Caco-2 (cell line): ENCODE data around the gene ATP1A4. TPM values are rescaled to one million over a fixed set of nuclear protein-coding genes. Genes with fewer than 3 reads are reported as not detected.

ENCODE experiments used
- BruUV-seq: library from RNA; stranded (reverse); fragments of 400-500 nt; replicated peaks from 2 replicates; lab custom pipeline; 2021; lab: Mats Ljungman, UMichigan
- CTCF ChIA-PET: fragments of 300-600 bp; sonication (Branson Sonifier 250); formaldehyde crosslinking; loops from one replicate; lab custom pipeline; 2022; ENCODE audit warnings: antibody characterized with exemption; lab: Charles Lee
- POLR2A ChIA-PET: fragments of 300-600 bp; sonication (Branson Sonifier 250); formaldehyde crosslinking; loops from one replicate; lab custom pipeline; 2022; ENCODE audit warnings: antibody characterized with exemption; lab: Charles Lee
- DNase-seq, 2 experiments: peaks; one replicate each; pipeline versions ENCODE4 v3.0.0 to v3.0.0-alpha.2; 2020 to 2022
- H3K27me3 ChIP-seq: replicated peaks from 2 replicates; pipeline ENCODE4 v1.6.0; 2011; ENCODE audit warnings: low read length; ENCODE audit not compliant: control insufficient read depth, insufficient read depth
- H3K36me3 ChIP-seq: 2 replicates; pipeline ENCODE4 v1.5.1; 2011; ENCODE audit warnings: low read length; ENCODE audit not compliant: control insufficient read depth, insufficient read depth
- H3K4me1 ChIP-seq: fragments of 250-450 bp; sonication (Bioruptor Pico); 2 replicates; pipeline ENCODE4 v1.5.1; 2020; ENCODE audit warnings: mild to moderate bottlenecking
- H3K4me3 ChIP-seq: 2 replicates; pipeline ENCODE4 v1.5.1; 2011; ENCODE audit warnings: low read depth, mild to moderate bottlenecking, control low read depth, low read length
- H3K9me3 ChIP-seq: fragments of 250-450 bp; sonication (Bioruptor Pico); 2 replicates; pipeline ENCODE4 v1.5.1; 2020; ENCODE audit warnings: mild to moderate bottlenecking, moderate library complexity
- H3K27ac Mint-ChIP-seq: one replicate; pipeline ENCODE4 v1.8.0; 2022; ENCODE audit warnings: mixed read lengths; ENCODE audit not compliant: unreplicated experiment
- H3K27me3 Mint-ChIP-seq: one replicate; pipeline ENCODE4 v1.8.0; 2022; ENCODE audit warnings: mixed read lengths; ENCODE audit not compliant: insufficient read depth, unreplicated experiment
- H3K36me3 Mint-ChIP-seq: one replicate; pipeline ENCODE4 v1.8.0; 2022; ENCODE audit warnings: mild to moderate bottlenecking, mixed read lengths; ENCODE audit not compliant: insufficient read depth, unreplicated experiment
- H3K4me1 Mint-ChIP-seq: one replicate; pipeline ENCODE4 v1.8.0; 2022; ENCODE audit warnings: low read depth, mixed read lengths; ENCODE audit not compliant: unreplicated experiment
- H3K4me3 Mint-ChIP-seq: one replicate; pipeline ENCODE4 v1.8.0; 2022; ENCODE audit warnings: mild to moderate bottlenecking, moderate library complexity, mixed read lengths; ENCODE audit not compliant: unreplicated experiment
- H3K9me3 Mint-ChIP-seq: one replicate; pipeline ENCODE4 v1.8.0; 2022; ENCODE audit warnings: mixed read lengths; ENCODE audit not compliant: unreplicated experiment
- CTCF ChIP-seq, 2 experiments: fragments of 200-600 bp in 1 of 2; IDR thresholded peaks; 1 replicate in 1 of 2; 2 replicates in 1 of 2; pipeline versions ENCODE4 v1.5.1 to v1.8.0; 2011 to 2022; ENCODE audit warnings: antibody characterized with exemption in 1 of 2, control low read depth in 1 of 2, inconsistent platforms in 1 of 2, low read depth in 1 of 2, low read length in 1 of 2, mild to moderate bottlenecking in 1 of 2, moderate library complexity in 1 of 2; ENCODE audit not compliant: insufficient read depth in 1 of 2, severe bottlenecking in 1 of 2, unreplicated experiment in 1 of 2
- intact Hi-C: fragments of 100-400 bp; cut with micrococcal nuclease; formaldehyde crosslinking; loops from one replicate; pipeline ENCODE4 v1.10.0; 2022; ENCODE audit not compliant: unreplicated experiment
- total RNA-seq: library from RNA; stranded (reverse); gene quantifications from 2 replicates; pipeline ENCODE4 v1.2.3, GENCODE V29; 2022

The ATP1A4 gene
- total RNA-seq, 1 experiment from 2014 or later, result not detected

GRCh38 chr1:160217481-160218051 is 66.2 kb downstream of the ATP1A4 start:
- H3K27ac Mint-ChIP-seq, result peak overlapping the region; percentile 15

GRCh38 chr1:160219062-160219929 is 67.9 kb downstream of the ATP1A4 start:
- no peaks in the 10 kb centered on the region for H3K9me3 Mint-ChIP-seq
- Histone ChIP-seq H3K36me3 (peaks cover 2% of the 10 kb centered on the region), H3K4me3 (no peak overlapping the region), H3K27me3 (no peaks in the 10 kb centered on the region), H3K4me1 (0 out of 2 replicates have a peak, but pooled peaks cover 6% of the 10 kb centered on the region), H3K9me3 (no peaks in the 10 kb centered on the region)
- intact Hi-C loops, result loop anchor here (1.0 kb wide), 2 partner anchors 26 to 118 kb away; no protein-coding TSS in a partner anchor
- no peak overlapping the region for H3K27ac Mint-ChIP-seq
- POLR2A ChIA-PET, result interaction anchor here (1.1 to 1.3 kb wide), 2 partner anchors 33 to 119 kb away, joined by 6 to 7 read pairs; no protein-coding TSS in a partner anchor
- CTCF ChIA-PET, result interaction anchor here (0.6 to 4.9 kb wide), 19 partner anchors 9 to 178 kb away, joined by 3 to 106 read pairs (median 6); partner anchors contain the start of genes CASQ1, IGSF8 and PEX19
- BruUV-seq, result no TSS peak
- peak; percentile 62 to 69 for DNase-seq
- peak; percentile 62 to 67 for TF ChIP-seq CTCF (IDR thresholded peaks at IDR 0.05; ENCODE audit: insufficient read depth in 1 of 2, low read depth in 1 of 2, low read length in 1 of 2, severe bottlenecking in 1 of 2, unreplicated experiment in 1 of 2)
- peaks cover 47% of the 10 kb centered on the region for H3K36me3 Mint-ChIP-seq
- H3K4me1 Mint-ChIP-seq, result peaks cover 9% of the 10 kb centered on the region
- no peak overlapping the region for H3K4me3 Mint-ChIP-seq
- H3K27me3 Mint-ChIP-seq, result no peaks in the 10 kb centered on the region

More at GRCh38 chr1:160217481-160218051, 66.2 kb downstream of the ATP1A4 start:
- H3K4me3 Mint-ChIP-seq, result no peak overlapping the region
- POLR2A ChIA-PET, result no interaction called here
- H3K36me3 Mint-ChIP-seq, result peaks cover 55% of the 10 kb centered on the region
- H3K9me3 Mint-ChIP-seq, result no peaks in the 10 kb centered on the region
- intact Hi-C loops, result no loop called here
- peaks cover 9% of the 10 kb centered on the region for H3K4me1 Mint-ChIP-seq
- Histone ChIP-seq H3K36me3 (peaks cover 3% of the 10 kb centered on the region; the same call in 1 of the 2 replicates), H3K9me3 (no peaks in the 10 kb centered on the region), H3K4me3 (no peak overlapping the region), H3K4me1 (0 out of 2 replicates have a peak, but pooled peaks cover 6% of the 10 kb centered on the region), H3K27me3 (no peaks in the 10 kb centered on the region)
- BruUV-seq, result no TSS peak
- no peak for TF ChIP-seq CTCF (IDR thresholded peaks at IDR 0.05; ENCODE audit: insufficient read depth in 1 of 2, low read depth in 1 of 2, low read length in 1 of 2, severe bottlenecking in 1 of 2, unreplicated experiment in 1 of 2)
- DNase-seq, result no peak
- H3K27me3 Mint-ChIP-seq, result no peaks in the 10 kb centered on the region
- CTCF ChIA-PET, result interaction anchor here (4.9 kb wide), 1 partner anchor 26 kb away, joined by 106 read pairs; the partner anchor contains the start of gene CASQ1

GRCh38 chr1:160220301-160220700 is 68.9 kb downstream of the ATP1A4 start:
- intact Hi-C loops, result no loop called here
- Mint-ChIP-seq H3K4me1 (peaks cover 9% of the 10 kb centered on the region), H3K27ac (no peak overlapping the region), H3K36me3 (peaks cover 40% of the 10 kb centered on the region), H3K4me3 (no peak overlapping the region), H3K9me3 (no peaks in the 10 kb centered on the region), H3K27me3 (no peaks in the 10 kb centered on the region)
- Histone ChIP-seq H3K27me3 (no peaks in the 10 kb centered on the region), H3K4me3 (no peak overlapping the region), H3K4me1 (0 out of 2 replicates have a peak, but pooled peaks cover 6% of the 10 kb centered on the region), H3K9me3 (no peaks in the 10 kb centered on the region), H3K36me3 (peaks cover 4% of the 10 kb centered on the region)
- ChIA-PET CTCF (interaction anchor here (0.8 to 4.9 kb wide), 15 partner anchors 8 to 156 kb away, joined by 3 to 106 read pairs (median 7); partner anchors contain the start of genes CASQ1 and IGSF8), POLR2A (interaction anchor here (1.3 kb wide), 1 partner anchor 32 kb away, joined by 6 read pairs; no protein-coding TSS in a partner anchor)
- TF ChIP-seq CTCF (IDR thresholded peaks at IDR 0.05; ENCODE audit: insufficient read depth in 1 of 2, low read depth in 1 of 2, low read length in 1 of 2, severe bottlenecking in 1 of 2, unreplicated experiment in 1 of 2), result no peak
- BruUV-seq, result no TSS peak
- DNase-seq, result no peak
